ENCODE results near the gene ABCG2.

GRCh38 chr4:88102026-88102425 is 56.4 kb downstream of the ABCG2 start:
- TF ChIP-seq POLR2A (IDR thresholded peaks at IDR 0.05), result no peak
- no peak for TF ChIP-seq CTCF (IDR thresholded peaks at IDR 0.05)

Measured in Peyer's patch (tissue), 4 donors.